Measurements from ENCODE around the gene CENPE.

CENPE gene

DNA sequence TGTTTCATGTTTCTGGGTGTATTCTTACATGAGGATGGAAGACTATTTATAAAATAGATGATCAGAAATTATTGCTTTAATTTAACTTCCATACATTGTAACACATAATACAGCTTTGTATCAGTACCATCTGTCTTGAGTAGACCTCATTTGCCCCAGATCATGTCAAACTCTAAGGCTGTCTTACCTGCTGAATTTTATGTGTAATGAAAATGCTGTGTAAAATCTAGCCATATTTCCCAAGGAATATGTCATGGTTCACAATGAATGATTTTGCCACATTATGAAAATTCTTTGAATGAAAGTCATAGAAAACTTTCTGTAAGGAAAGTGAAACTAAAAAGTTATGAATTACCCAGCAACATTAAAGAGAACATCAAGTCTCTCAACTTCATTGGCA, 105.9 kb downstream of the CENPE start:
- TF ChIP-seq, protein P1, sequence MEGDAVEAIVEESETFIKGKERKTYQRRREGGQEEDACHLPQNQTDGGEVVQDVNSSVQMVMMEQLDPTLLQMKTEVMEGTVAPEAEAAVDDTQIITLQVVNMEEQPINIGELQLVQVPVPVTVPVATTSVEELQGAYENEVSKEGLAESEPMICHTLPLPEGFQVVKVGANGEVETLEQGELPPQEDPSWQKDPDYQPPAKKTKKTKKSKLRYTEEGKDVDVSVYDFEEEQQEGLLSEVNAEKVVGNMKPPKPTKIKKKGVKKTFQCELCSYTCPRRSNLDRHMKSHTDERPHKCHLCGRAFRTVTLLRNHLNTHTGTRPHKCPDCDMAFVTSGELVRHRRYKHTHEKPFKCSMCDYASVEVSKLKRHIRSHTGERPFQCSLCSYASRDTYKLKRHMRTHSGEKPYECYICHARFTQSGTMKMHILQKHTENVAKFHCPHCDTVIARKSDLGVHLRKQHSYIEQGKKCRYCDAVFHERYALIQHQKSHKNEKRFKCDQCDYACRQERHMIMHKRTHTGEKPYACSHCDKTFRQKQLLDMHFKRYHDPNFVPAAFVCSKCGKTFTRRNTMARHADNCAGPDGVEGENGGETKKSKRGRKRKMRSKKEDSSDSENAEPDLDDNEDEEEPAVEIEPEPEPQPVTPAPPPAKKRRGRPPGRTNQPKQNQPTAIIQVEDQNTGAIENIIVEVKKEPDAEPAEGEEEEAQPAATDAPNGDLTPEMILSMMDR (IDR thresholded peaks at IDR 0.05; ENCODE audit: control insufficient read depth, extremely low read depth, insufficient read depth): no peak
- no peak overlapping the region for H3K4me3 ChIP-seq (ENCODE audit: low read depth, low read length)

DNA sequence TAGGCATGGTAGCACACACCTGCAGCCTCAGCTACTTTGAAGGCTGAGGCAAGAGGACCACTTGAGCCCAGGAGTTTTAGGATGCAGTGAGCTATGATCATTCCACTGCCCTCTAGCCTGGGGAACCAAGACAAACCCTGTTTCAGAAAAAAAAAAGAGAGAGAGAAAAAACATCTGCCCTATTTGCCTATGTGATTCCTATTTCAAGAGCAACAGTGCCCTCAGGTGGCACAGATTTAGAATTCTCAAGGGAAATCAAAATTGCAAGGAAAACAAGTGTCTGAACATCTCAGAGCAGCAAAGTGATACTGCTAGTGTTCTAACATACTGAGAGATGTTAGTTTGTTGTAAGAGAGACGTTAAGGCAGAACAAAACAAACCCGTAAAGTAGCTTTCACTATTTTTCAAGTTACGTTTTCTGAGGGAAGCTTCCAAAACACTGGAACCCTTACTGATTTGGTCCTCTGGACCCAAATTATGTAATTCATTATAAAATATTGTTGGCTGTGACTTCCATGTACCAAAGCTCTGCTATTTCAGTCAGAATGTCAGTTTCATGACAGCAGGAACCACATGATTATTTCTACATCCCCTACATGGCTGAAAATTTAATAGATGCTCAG, 106.4 kb downstream of the CENPE start:
- H3K4me3 ChIP-seq (ENCODE audit: low read depth, low read length): no peak overlapping the region
- TF ChIP-seq, protein P1 (IDR thresholded peaks at IDR 0.05; ENCODE audit: control insufficient read depth, extremely low read depth, insufficient read depth): peak; percentile 77
- DNase-seq (ENCODE audit: low read depth): peak; percentile 55

More for the DNA sequence above, 105.9 kb downstream of the CENPE start:
- no peak for DNase-seq (ENCODE audit: low read depth)

DNA sequence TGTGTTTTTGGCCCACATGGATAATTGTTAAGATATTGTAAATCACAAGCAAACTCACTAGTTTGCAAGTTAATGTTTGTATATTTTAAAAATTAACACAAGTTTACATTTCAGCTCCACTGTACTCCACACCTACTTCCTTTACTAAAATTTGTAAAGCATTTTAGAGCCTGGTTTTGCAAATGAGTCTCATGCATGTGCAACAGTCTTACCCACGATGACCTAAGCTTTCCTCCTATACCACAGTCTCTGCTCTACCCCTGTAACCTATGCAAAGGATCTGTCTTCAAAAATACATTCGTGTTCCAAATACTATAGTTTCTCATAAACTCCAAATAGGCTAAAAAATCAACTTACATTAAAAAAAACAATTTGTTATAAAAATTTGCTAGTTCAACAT, 108.7 kb downstream of the CENPE start:
- TF ChIP-seq, protein P1 (IDR thresholded peaks at IDR 0.05; ENCODE audit: control insufficient read depth, extremely low read depth, insufficient read depth): no peak
- DNase-seq (ENCODE audit: low read depth): no peak
- no peak overlapping the region for H3K4me3 ChIP-seq (ENCODE audit: low read depth, low read length)

DNA sequence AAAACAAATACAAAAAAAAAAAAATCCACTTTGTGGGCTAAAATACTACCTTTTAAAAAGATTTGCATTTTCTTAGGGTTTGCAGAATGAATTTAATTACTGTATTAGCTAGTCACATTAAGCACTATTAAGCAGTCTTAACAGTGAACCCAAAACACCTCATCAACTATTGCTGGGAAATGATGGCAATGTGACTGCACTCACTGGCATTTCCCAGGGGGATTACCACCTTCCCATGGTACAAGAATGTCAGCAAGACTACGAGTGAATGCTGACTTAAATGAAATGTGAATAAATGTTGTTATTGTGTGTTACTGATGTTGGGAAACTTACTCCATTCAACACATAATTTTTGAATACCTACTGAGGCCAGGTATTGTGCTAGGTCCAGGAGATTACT, 111.6 kb downstream of the CENPE start:
- no peak overlapping the region for H3K4me3 ChIP-seq (ENCODE audit: low read depth, low read length)
- TF ChIP-seq, protein P1 (IDR thresholded peaks at IDR 0.05; ENCODE audit: control insufficient read depth, extremely low read depth, insufficient read depth): no peak
- DNase-seq (ENCODE audit: low read depth): no peak

DNA sequence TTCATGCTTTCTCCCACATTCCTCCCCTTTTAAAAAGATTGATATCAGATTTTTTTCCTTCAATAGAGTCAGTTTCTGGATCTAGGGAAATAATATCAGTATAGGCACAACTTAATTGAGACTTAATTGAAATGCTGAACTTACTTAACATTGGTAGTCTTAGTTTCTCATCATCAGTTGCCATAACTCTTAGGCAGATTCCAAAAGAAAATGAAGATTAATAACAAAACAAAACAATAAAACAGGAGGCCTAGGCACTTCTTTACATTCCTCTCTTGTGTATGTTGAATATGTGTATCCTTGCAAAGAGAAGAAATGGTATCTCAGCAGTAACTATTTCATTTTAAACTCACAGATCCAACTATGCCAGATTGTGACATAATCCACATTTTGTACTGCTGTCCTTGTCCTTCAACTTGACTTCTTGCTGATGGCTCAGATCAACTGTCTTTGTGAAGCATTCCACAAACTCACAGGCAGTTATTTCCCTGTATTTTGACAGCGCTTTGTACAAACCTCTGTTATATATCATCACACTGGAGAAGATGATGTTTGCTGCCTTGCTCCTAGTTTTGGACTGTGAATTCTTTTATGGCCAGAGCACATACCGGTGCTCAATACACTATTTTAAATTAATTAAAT, 112.5 kb downstream of the CENPE start:
- DNase-seq (ENCODE audit: low read depth): no peak
- TF ChIP-seq, protein P1 (IDR thresholded peaks at IDR 0.05; ENCODE audit: control insufficient read depth, extremely low read depth, insufficient read depth): no peak
- no peak overlapping the region for H3K4me3 ChIP-seq (ENCODE audit: low read depth, low read length)

DNA sequence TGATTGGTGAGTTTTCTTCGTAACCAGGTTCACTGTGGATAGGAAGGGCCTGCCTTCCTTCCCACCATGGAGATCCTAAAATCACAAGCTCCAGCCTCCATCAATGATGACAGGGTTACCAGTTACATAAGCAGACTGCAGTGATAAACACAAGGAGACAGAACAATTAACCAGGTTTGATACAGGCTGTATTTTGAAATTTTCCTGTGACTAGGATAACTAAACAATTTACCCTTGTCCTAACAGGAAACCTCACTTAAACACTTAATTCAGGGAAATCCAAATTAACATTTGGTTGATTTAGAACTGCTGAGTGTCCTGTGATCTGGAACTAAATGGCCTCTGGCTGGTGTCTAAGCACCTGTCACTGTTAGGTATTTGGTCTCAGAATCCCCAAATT, 118.5 kb downstream of the CENPE start:
- no peak overlapping the region for H3K4me3 ChIP-seq (ENCODE audit: low read depth, low read length)
- TF ChIP-seq, protein P1 (IDR thresholded peaks at IDR 0.05; ENCODE audit: control insufficient read depth, extremely low read depth, insufficient read depth): no peak
- DNase-seq (ENCODE audit: low read depth): no peak
